Daoy (cell line): ENCODE data around the gene SLC45A2. TPM values are rescaled to one million over a fixed set of nuclear protein-coding genes. Genes with fewer than 3 reads are reported as not detected.
"Not testable (repeated sequence)": the region's sequence is repeated elsewhere in the genome, so short reads cannot be mapped to it uniquely, and the experiment has no call there.

ENCODE experiments used
- DNase-seq: peaks from one replicate; pipeline ENCODE4 v3.0.0-alpha.2; 2015; ENCODE audit warnings: low read depth
- total RNA-seq: library from RNA; depleted of rRNA; stranded (reverse); fragments of >200 nt; shearing (Covaris generic); gene quantifications from 2 replicates; pipeline ENCODE4 v1.2.3, GENCODE V29; 2014; rRNA removed

The SLC45A2 gene
- total RNA-seq, 1 experiment from 2014 or later = not detected

DNA sequence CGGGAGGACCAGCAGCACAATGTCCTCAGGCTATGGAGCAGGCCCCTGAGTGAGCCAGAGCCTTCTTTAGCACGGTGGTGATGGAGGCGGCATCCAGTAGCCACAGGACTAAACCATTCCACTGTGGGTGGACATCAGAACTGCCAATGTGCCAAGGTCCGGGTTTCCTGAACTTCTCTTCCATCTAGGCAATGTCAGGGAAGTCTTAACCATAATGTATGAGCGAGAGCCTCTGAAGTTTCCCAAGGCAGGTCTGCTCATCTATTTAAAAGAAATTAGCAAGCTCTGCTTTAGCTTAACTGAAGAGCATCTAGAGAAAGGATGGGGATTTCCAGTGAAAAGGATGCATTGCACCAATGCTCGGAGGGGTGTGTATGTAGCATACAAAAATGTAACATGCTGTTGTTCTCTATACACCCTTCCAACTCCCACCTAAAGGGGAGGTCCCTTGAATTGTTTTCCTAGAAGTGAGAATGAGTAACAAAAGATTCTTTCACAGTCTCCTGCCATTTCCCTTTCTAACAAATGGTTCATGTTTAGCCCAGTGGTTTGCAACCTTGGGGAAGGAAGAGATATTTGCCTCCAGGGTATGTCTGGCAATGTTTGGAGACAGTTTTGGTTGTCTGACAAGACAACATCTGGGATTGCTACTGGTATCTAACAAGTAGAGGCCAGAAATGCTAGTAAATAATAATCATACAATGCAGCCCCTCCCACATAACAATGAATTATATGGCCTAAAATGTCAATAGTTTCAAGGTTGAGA, 54.4 kb downstream of the SLC45A2 start:
- DNase-seq = no peak

DNA sequence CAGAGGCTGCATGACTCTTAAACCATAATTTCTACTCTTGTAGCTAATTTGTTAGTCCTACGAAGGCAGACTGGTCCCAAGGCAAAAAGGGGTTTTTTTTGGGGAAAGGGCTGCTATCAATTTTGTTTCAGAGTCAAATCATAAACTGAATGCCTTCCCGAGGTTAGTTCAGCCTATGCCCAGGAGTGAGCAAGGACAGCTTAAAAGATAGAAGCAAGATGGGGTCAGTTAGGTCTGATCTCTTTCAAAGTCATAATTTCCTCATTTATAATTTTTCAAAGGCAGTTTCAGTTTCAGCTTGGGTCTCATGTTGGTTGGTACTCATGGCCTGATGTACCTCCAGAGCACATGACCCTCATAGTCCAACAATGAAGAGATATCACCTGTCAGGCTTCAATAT, 56.2 kb downstream of the SLC45A2 start:
- no peak for DNase-seq

DNA sequence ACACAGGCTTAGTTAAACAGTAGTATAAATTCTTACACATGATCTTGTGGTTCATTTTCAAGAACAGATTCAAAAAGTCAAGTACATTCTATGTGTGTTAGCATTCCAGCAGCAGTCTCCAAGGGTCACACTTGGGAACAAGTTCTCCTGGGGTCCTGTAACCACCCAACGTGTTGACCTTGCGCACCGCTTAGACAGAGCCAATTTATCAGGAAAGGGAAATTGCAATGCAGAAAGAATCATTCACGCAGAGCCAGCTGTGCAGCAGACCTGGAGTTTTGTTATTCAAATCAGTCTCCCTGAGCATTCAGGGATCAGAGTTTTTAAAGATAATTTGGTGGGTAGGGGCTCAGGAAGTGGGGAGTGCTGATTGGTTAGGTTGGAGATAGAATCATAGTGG, 56.8 kb downstream of the SLC45A2 start:
- DNase-seq = no peak

DNA sequence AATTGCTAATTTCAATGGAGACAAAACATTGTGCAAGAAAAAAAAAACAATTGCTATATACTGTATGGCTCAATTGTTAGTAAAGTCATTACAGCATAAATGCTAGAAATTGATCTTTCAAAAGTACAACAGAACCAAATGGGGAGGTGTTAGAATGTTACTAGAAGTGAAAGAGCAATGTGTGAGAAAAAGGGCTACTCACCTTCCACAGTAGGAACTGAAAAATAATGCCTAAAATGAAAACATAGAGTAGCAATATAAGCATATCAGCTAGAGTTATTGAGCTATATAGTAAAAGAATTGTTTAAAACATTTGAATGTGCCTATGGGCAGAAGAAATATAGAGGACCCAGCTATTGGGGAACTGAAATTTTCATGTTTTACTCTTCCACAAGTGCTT, 59.2 kb downstream of the SLC45A2 start:
- DNase-seq = no peak

DNA sequence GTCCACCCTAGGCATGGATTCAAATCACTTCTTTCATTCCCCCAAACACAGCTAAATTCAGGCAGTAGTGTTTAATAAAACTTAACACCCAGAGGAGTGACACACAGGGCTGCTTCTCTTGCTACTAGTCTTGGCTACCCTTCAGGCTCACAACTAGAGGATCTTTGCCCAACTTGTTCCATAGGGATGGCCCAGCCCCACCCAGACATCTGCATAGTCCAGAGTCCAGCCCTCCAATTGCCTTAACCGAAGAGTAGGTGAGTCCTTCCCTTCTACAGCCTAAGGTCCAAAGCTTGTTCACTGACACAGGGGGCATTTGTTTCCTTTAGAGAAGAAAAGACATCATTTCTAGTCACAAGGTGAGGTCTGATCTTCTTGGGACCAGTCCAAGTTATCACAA, 63.5 kb downstream of the SLC45A2 start:
- no peak for DNase-seq

DNA sequence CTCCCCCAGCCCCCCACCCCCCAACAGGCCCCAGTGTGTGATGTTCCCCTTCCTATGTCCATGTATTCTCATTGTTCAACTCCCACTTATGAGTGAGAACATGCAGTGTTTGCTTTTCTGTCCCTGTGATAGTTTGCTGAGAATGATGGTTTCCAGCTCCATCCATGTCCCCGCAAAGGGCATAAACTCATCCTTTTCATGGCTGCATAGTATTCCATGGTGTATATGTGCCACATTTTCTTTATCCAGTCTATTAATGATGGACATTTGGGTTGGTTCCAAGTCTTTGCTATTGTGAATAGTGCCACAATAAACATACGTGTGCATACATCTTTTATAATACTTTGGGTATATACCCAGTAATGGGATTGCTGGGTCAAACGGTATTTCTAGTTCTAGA, 69.6 kb downstream of the SLC45A2 start:
- DNase-seq = not testable (repeated sequence)

DNA sequence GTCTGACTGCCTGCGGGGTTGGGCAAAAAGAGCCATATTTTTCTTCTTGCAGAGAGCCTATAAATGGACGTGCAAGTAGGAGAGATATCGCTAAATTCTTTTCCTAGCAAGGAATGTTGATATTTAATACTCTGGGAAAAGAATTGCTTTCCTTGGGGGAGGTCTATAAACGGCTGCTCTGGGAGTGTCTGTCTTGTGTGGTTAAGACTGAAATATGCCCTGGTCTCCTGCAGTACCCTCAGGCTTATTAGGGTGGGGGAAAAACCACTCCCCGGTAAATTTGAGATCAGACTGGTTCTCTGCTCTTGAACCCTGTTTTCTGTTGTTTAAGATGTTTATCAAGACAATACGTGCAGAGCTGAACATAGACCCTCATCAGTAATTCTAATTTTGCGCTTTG, 78.2 kb downstream of the SLC45A2 start:
- DNase-seq = not testable (repeated sequence)

DNA sequence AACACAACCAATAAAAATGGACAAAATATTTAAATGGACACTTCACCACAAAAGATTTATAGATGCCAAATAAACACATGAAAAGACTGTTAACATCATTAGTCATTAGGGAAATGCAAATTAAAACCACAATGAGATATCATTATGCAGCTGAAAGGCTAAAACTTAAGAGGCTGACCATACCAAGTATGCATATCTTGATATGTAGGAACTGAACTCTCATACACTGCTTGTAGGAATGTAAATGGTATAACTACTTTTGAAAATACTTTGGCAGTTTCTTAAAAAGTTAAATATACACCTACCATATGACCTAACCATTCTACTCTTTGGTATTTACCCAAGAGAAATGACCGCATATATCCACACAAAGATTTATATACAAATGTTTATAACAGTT, 79.1 kb downstream of the SLC45A2 start:
- no peak for DNase-seq

DNA sequence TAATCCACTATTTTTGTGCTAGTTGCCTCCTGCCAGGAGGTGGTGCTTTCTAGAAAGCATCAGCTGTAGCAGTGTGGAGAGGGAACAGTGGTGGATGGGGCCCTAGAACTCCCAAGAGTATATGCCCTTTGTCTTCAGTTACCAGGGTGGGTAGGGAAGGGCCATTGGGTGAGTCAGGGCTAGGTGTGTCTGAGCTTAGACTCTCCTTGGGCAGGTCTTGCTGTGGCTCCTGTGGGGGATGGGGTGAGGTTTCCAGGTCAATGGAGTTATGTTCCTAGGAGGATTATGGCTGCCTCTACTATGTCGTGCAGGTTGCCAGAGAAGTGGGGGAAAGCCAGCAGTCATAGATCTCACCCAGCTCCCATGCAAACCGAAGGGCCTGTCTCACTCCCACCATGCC, 81.4 kb downstream of the SLC45A2 start:
- peak; percentile 3 for DNase-seq

DNA sequence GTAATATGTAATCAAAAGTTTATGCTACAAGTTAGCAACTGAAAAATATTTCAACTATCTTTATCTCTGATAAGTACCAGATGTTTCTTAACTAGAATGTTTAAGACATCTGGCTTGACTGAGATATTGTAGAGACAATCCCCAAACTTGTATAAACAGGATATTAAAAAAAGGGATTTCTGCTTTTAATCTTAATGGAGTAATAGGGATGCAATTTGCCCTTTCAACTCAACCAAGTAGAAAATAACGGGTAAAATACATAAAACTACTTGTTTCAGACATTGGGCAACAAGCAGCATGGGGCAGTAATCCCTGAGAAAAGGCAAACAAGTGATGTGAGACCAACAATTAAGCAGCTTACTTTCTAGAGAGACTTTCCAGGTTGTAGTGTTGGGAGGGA, 83.3 kb downstream of the SLC45A2 start:
- no peak for DNase-seq

Other genes starting within 250 kb of the SLC45A2 start
- gene ADAMTS12, start 92.7 kb downstream of the SLC45A2 start, total RNA-seq = 3.5 TPM in 2 replicates
- gene RXFP3, start 48.3 kb downstream of the SLC45A2 start, total RNA-seq = not detected in 2 replicates
- 10.9 and 12.1 TPM in 2 replicates for gene AMACR, start 23.4 kb upstream of the SLC45A2 start, total RNA-seq
- 0.11 and 0.89 TPM in 2 replicates for gene C1QTNF3, start 58.5 kb upstream of the SLC45A2 start, total RNA-seq